A549 (cell line): ENCODE results near the gene AGXT2. TPM values are rescaled to one million over a fixed set of nuclear protein-coding genes. Genes with fewer than 3 reads are reported as not detected.

Experiments
- ATAC-seq, 2 experiments: fragments of 200-7000 bp in 1 of 2; fragments of >200 bp in 1 of 2; cut with Nextera tagmentation in 1 of 2; cut with Tn5 transposase in 1 of 2; 3 replicates each; pipeline versions ENCODE4 v1.8.0 to v1.9.1; 2018 to 2020; ENCODE audit warnings: mild to moderate bottlenecking in 1 of 2, moderate library complexity in 1 of 2
- CTCF ChIA-PET: fragments of 300-600 bp; sonication (Branson Sonifier 250); formaldehyde crosslinking; extraction: SDS; loops from one replicate; lab custom pipeline; 2021; ENCODE audit warnings: antibody characterized with exemption, inconsistent platforms; lab: Yijun Ruan, JAX
- POLR2A ChIA-PET: fragments of 350-600 bp; formaldehyde crosslinking; extraction: SDS; loops from one replicate; lab custom pipeline; 2021; ENCODE audit warnings: antibody characterized with exemption, inconsistent platforms; lab: Yijun Ruan, JAX
- DNase-seq, 2 experiments: peaks; one replicate each; pipeline versions ENCODE4 v3.0.0 to v3.0.0-alpha.2; 2011 to 2016; ENCODE audit warnings: low read depth in 1 of 2, low spot score in 1 of 2
- FAIRE-seq: peaks from 2 replicates; lab custom pipeline; 2011; peaks lifted over from hg19 to GRCh38; lab: Jason Lieb, UNC
- H3K27ac ChIP-seq, 2 experiments: fragments of >200 bp; sonication (Bioruptor Twin); formaldehyde crosslinking; 3 replicates each; pipeline ENCODE4 v1.5.1; 2016 to 2017
- H3K4me1 ChIP-seq: fragments of >200 bp; sonication (Bioruptor Twin); formaldehyde crosslinking; 3 replicates; pipeline ENCODE4 v1.6.1; 2016
- H3K4me2 ChIP-seq: fragments of >200 bp; sonication (Bioruptor Twin); formaldehyde crosslinking; 3 replicates; pipeline ENCODE4 v1.6.1; 2016
- H3K4me3 ChIP-seq: fragments of >200 bp; sonication (Bioruptor Twin); formaldehyde crosslinking; 3 replicates; pipeline ENCODE4 v1.5.1; 2016
- H3K9me3 ChIP-seq: fragments of >200 bp; sonication (Bioruptor Twin); formaldehyde crosslinking; 3 replicates; pipeline ENCODE4 v1.6.1; 2016
- ATOH8 ChIP-seq: fragments of 250-450 bp; sonication (Bioruptor Pico); IDR thresholded peaks from 2 replicates; pipeline ENCODE4 v1.5.0; 2020; ENCODE audit warnings: low read depth, mild to moderate bottlenecking, moderate library complexity
- BHLHE40 ChIP-seq: IDR thresholded peaks from 2 replicates; pipeline ENCODE4 v1.6.1; 2012; ENCODE audit warnings: low read depth, low read length, inconsistent platforms
- CBX2 ChIP-seq: fragments of 200-600 bp; sonication (generic); IDR thresholded peaks from 2 replicates; pipeline ENCODE4 v1.6.1; 2016; ENCODE audit warnings: low read depth, mild to moderate bottlenecking, borderline replicate concordance
- CBX8 ChIP-seq: fragments of 200-600 bp; sonication (generic); IDR thresholded peaks from 2 replicates; pipeline ENCODE4 v1.6.1; 2016
- CHD2 ChIP-seq: fragments of 150-350 bp; IDR thresholded peaks from 2 replicates; pipeline ENCODE4 v1.6.1; 2014; ENCODE audit warnings: low read length; ENCODE audit not compliant: partially characterized antibody
- E2F6 ChIP-seq: IDR thresholded peaks from 2 replicates; pipeline ENCODE4 v1.6.1; 2012; ENCODE audit warnings: low read depth, borderline replicate concordance
- ESRRA ChIP-seq: fragments of 150-350 bp; IDR thresholded peaks from 2 replicates; pipeline ENCODE4 v1.6.1; 2014; ENCODE audit warnings: mild to moderate bottlenecking, low read length, borderline replicate concordance
- FOSB ChIP-seq: fragments of 250-450 bp; sonication (Bioruptor Pico); IDR thresholded peaks from 2 replicates; pipeline ENCODE4 v1.5.0; 2020; ENCODE audit warnings: mild to moderate bottlenecking, moderate library complexity
- FOXS1 ChIP-seq: fragments of 250-450 bp; sonication (Bioruptor Pico); IDR thresholded peaks from 2 replicates; pipeline ENCODE4 v1.5.0; 2020; ENCODE audit warnings: mild to moderate bottlenecking, moderate library complexity
- HDAC2 ChIP-seq: fragments of 200-600 bp; sonication (generic); IDR thresholded peaks from 2 replicates; pipeline ENCODE4 v1.6.1; 2016
- HEYL ChIP-seq: fragments of 250-450 bp; sonication (Bioruptor Pico); IDR thresholded peaks from 2 replicates; pipeline ENCODE4 v1.8.0; 2021; ENCODE audit warnings: mild to moderate bottlenecking, moderate library complexity
- JUN ChIP-seq, 2 experiments: fragments of >200 bp; sonication (Bioruptor Twin); formaldehyde crosslinking; IDR thresholded peaks; 2 replicates in 1 of 2; 3 replicates in 1 of 2; pipeline ENCODE4 v1.6.1; 2016 to 2017
- KDM5A ChIP-seq: fragments of 200-600 bp; sonication (generic); IDR thresholded peaks from 2 replicates; pipeline ENCODE4 v1.6.1; 2016; ENCODE audit warnings: antibody characterized with exemption, mild to moderate bottlenecking
- MAX ChIP-seq: IDR thresholded peaks from 2 replicates; pipeline ENCODE4 v1.6.1; 2012
- NFE2L2 ChIP-seq: fragments of 150-350 bp; conservative IDR thresholded peaks from 2 replicates; pipeline ENCODE4 v1.6.1; 2014; ENCODE audit warnings: low read length
- NPAS2 ChIP-seq: fragments of 250-450 bp; sonication (Bioruptor Pico); IDR thresholded peaks from 2 replicates; pipeline ENCODE4 v1.8.0; 2022; ENCODE audit warnings: mild to moderate bottlenecking, moderate library complexity, borderline replicate concordance
- PBX3 ChIP-seq: IDR thresholded peaks from 2 replicates; pipeline ENCODE4 v1.6.1; 2012
- PHF8 ChIP-seq: fragments of 200-600 bp; sonication (generic); IDR thresholded peaks from 2 replicates; pipeline ENCODE4 v1.6.1; 2016; ENCODE audit warnings: low read depth, mild to moderate bottlenecking, antibody characterized with exemption, moderate library complexity, borderline replicate concordance
- POLR2A ChIP-seq: IDR thresholded peaks from 2 replicates; pipeline ENCODE4 v1.6.1; 2012; ENCODE audit warnings: mild to moderate bottlenecking, low read length
- RARB ChIP-seq: fragments of 250-450 bp; sonication (Bioruptor Pico); IDR thresholded peaks from 2 replicates; pipeline ENCODE4 v1.8.0; 2021; ENCODE audit warnings: mild to moderate bottlenecking, moderate library complexity
- SMC3 ChIP-seq: fragments of >200 bp; sonication (Bioruptor Twin); formaldehyde crosslinking; IDR thresholded peaks from 3 replicates; pipeline ENCODE4 v1.6.1; 2018; ENCODE audit warnings: inconsistent platforms
- SREBF2 ChIP-seq: fragments of 450-650 bp; IDR thresholded peaks from 2 replicates; pipeline ENCODE4 v1.6.1; 2014; ENCODE audit warnings: mild to moderate bottlenecking, moderate library complexity
- TFCP2L1 ChIP-seq: fragments of 250-450 bp; sonication (Bioruptor Pico); IDR thresholded peaks from 2 replicates; pipeline ENCODE4 v1.5.0; 2021; ENCODE audit warnings: mild to moderate bottlenecking
- ZC3H11A ChIP-seq: fragments of 450-650 bp; IDR thresholded peaks from 2 replicates; pipeline ENCODE4 v1.6.1; 2014; ENCODE audit warnings: antibody characterized with exemption, mild to moderate bottlenecking
- WGBS: methylation state at CpG from one replicate; pipeline ENCODE4 v1.1.6; 2017; ENCODE audit errors: missing lambda C conversion rate; 5-methylcytosine and 5-hydroxymethylcytosine counted together
- polyA plus RNA-seq, 4 experiments: library from polyadenylated mRNA; depleted of rRNA in 3 of 4; stranded (reverse); fragments of >200 nt; fragmentation: RNase III in 1 of 4; extraction: RNeasy Plus Mini Kit Qiagen cat#74134 plus additional on column Dnase treatment in 1 of 4; gene quantifications; 2 replicates in 3 of 4; 3 replicates in 1 of 4; pipeline ENCODE4 v1.2.3, GENCODE V29; 2011 to 2017

The AGXT2 gene
- polyA plus RNA-seq, 2 of the 4 experiments (the other 2 are of a cell fraction): not detected

GRCh38 chr5:35046774-35047173, 975 bp downstream of the AGXT2 start:
- H3K4me1 ChIP-seq: no peaks in the 10 kb centered on the region
- TF ChIP-seq PHF8 (no peak), MAX (no peak), JUN (IDR thresholded peaks at IDR 0.05) (no peak), NFE2L2 (no peak), FOXS1 (CRISPR knock-in tag) (no peak), FOSB (CRISPR knock-in tag) (no peak), HDAC2 (no peak), BHLHE40 (no peak), HEYL (CRISPR knock-in tag) (no peak), ESRRA (no peak), PBX3 (no peak)
- 24% methylated on average over 4 of the region's 4 CpGs for WGBS
- H3K27ac ChIP-seq: no peak overlapping the region
- DNase-seq (no peak), FAIRE-seq (no peak), ATAC-seq (no peak; a peak in 1 of 6 replicates)
- POLR2A ChIA-PET: no interaction called here
- CTCF ChIA-PET: no interaction called here
- H3K4me2 ChIP-seq: no peak overlapping the region
- H3K9me3 ChIP-seq: no peaks in the 10 kb centered on the region
- no peak overlapping the region for H3K4me3 ChIP-seq

- TF ChIP-seq SREBF2 (no peak), HDAC2 (no peak), KDM5A (no peak), HEYL (CRISPR knock-in tag) (no peak), RARB (no peak), BHLHE40 (no peak), NFE2L2 (no peak), ZC3H11A (no peak), CHD2 (no peak), CBX8 (no peak), E2F6 (no peak), NPAS2 (CRISPR knock-in tag) (no peak), SMC3 (no peak), CBX2 (no peak), TFCP2L1 (CRISPR knock-in tag) (no peak)
- ChIA-PET POLR2A (no interaction called here), CTCF (no interaction called here)
- no peaks in the 10 kb centered on the region for H3K4me1 ChIP-seq
- H3K4me3 ChIP-seq: no peak overlapping the region
- WGBS: 2% methylated on average over 1 of the region's 1 CpG
- no peaks in the 10 kb centered on the region for H3K9me3 ChIP-seq
- ATAC-seq: no peak
- no peak for DNase-seq
- H3K4me2 ChIP-seq: no peak overlapping the region
- no peak overlapping the region for H3K27ac ChIP-seq
- no peak for FAIRE-seq
Measured at GRCh38 chr5:35045280-35045679, 2.5 kb downstream of the AGXT2 start.

GRCh38 chr5:35044649-35045048, 3.1 kb downstream of the AGXT2 start:
- WGBS: 45% methylated on average over 4 of the region's 4 CpGs
- CTCF ChIA-PET: no interaction called here
- Histone ChIP-seq H3K9me3 (no peaks in the 10 kb centered on the region), H3K27ac (no peak overlapping the region), H3K4me1 (no peaks in the 10 kb centered on the region), H3K4me3 (no peak overlapping the region), H3K4me2 (no peak overlapping the region)
- ATAC-seq (no peak), FAIRE-seq (no peak), DNase-seq (no peak)
- TF ChIP-seq ATOH8 (CRISPR knock-in tag): no peak
- no peak for TF ChIP-seq POLR2A
- TF ChIP-seq BHLHE40: no peak
- POLR2A ChIA-PET: no interaction called here
